GM18519 (cell line): Measurements from ENCODE around the gene MAML2.

Source experiments
- ATAC-seq: cut with Tn5 transposase; IDR thresholded peaks from one replicate; pipeline ENCODE4 v1.9.1; 2021; ENCODE audit warnings: mild to moderate bottlenecking, moderate library complexity; ENCODE audit not compliant: unreplicated experiment, low FRiP score

The MAML2 gene

GRCh38 chr11:95948637-95949036, 394.4 kb downstream of the MAML2 start:
- ATAC-seq = no peak

DNA sequence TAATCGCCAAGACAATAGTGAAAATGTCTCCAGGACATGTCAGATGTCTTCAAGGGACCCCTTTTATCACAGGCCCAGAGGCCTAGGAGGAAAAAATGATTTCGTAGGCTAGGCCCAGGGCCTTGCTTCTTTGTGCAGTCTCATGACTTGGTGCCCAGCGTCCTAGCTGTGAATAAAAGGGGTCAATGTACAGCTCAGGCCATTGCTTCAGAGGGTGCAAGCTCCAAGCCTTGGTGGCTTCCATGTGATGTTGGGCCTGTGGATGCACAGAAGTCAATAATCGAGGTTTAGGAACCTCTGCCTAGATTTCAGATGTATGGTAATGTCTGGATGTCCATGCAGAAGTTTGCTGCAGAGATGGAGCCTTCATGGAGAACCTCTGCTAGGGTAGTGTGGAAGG, 398.4 kb downstream of the MAML2 start:
- ATAC-seq = no peak

DNA sequence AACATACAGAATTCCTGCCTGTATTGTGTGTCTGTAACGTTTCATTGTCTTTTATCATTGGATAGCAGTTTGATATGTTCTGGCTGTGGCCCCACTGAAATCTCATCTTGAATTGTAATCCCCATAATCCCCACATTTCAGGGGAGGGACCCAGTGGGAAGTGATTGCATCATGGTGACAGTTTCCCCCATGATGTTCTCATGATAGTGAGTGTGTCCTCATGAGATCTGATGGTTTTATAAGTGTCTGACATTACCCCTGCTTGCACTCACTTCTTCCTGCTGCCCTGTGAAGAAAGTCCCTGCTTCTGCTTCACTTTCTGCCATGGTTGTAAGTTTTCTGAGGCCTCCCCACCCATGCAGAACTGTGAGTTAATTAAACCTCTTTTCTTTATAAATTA, 399.4 kb downstream of the MAML2 start:
- no peak for ATAC-seq

DNA sequence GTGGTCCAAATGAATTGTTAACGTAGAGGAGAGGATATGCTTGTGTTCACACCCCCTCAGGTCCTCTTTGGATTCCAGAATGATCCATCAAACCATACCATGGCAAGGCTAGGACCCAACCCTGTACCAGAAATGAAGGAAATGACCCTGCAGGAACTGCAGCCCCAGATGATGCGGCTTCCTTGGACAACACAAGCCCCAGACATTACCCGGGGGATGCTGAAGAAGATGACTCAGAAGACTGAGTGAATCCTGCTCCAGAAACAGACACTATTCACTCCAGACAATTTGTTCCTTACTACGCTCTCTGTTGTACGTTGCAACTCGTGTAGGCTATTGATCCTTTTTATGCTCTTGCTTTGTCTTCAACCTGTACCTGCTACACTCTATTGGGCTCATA, 403.9 kb downstream of the MAML2 start:
- no peak for ATAC-seq

- no peak for ATAC-seq
Observed at GRCh38 chr11:95937358-95937757, 405.6 kb downstream of the MAML2 start.

GRCh38 chr11:95933594-95933993, 409.4 kb downstream of the MAML2 start:
- no peak for ATAC-seq

GRCh38 chr11:95931916-95932315, 411.1 kb downstream of the MAML2 start:
- no peak for ATAC-seq

DNA sequence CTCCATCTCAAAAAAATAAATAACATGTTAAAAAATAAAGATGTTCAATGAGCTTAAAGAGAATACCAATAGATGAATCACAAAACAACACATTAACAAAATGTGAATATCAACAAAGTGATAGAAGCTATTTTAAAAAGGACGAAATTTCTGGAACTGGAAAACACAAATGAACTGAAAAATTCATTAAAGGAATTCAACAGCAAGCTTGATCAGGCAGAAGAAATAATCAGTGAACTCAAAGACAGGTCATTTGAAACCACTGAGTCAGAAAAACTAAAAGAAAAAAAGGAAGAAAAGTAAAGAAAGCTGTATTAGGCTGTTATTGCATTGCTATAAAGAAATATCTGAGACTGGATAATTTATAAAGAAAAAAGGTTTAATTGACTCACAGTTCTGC, 412.0 kb downstream of the MAML2 start:
- no peak for ATAC-seq

GRCh38 chr11:95926726-95927125, 416.3 kb downstream of the MAML2 start:
- ATAC-seq = no peak
